Osteoblast (primary cell): ENCODE measurements around the gene FGFRL1. TPM values are rescaled to one million over a fixed set of nuclear protein-coding genes. Genes with fewer than 3 reads are reported as not detected.

Experiments
- DNase-seq: peaks from one replicate; pipeline ENCODE4 v3.0.0; 2011; ENCODE audit warnings: low spot score, mixed read lengths; ENCODE audit not compliant: insufficient read length; ENCODE audit errors: missing footprints
- H2AFZ ChIP-seq: 2 replicates; pipeline ENCODE4 v1.6.0; 2011; ENCODE audit warnings: mild to moderate bottlenecking, low read length
- H3K27ac ChIP-seq: 2 replicates; pipeline ENCODE4 v1.5.1; 2011; ENCODE audit warnings: mild to moderate bottlenecking, low read depth, low read length, moderate library complexity
- H3K27me3 ChIP-seq: 2 replicates; pipeline ENCODE4 v1.6.0; 2012; ENCODE audit warnings: mild to moderate bottlenecking, control low read depth, inconsistent platforms, low read length, moderate library complexity; ENCODE audit not compliant: insufficient read depth
- H3K36me3 ChIP-seq: 2 replicates; pipeline ENCODE4 v1.5.1; 2011; ENCODE audit warnings: mild to moderate bottlenecking, low read length, control low read depth, moderate library complexity; ENCODE audit not compliant: insufficient read depth
- H3K4me1 ChIP-seq: 2 replicates; pipeline ENCODE4 v1.5.1; 2011; ENCODE audit warnings: mild to moderate bottlenecking, low read length, control low read depth, moderate library complexity; ENCODE audit not compliant: insufficient read depth
- H3K4me2 ChIP-seq: 2 replicates; pipeline ENCODE4 v1.6.0; 2011; ENCODE audit warnings: mild to moderate bottlenecking, low read length; ENCODE audit not compliant: insufficient read depth
- H3K4me3 ChIP-seq: fragments of 200-600 bp; sonication (generic); 3 replicates; pipeline ENCODE4 v1.5.1; 2012; ENCODE audit warnings: mild to moderate bottlenecking, low read length, inconsistent platforms; ENCODE audit not compliant: insufficient read depth
- H3K79me2 ChIP-seq: 2 replicates; pipeline ENCODE4 v1.6.0; 2012; ENCODE audit warnings: mild to moderate bottlenecking, low read length, control low read depth, inconsistent platforms; ENCODE audit not compliant: insufficient read depth
- H3K9me3 ChIP-seq: 2 replicates; pipeline ENCODE4 v1.5.1; 2011; ENCODE audit warnings: low read depth, low read length, control low read depth
- H4K20me1 ChIP-seq: 2 replicates; pipeline ENCODE4 v1.6.0; 2012; ENCODE audit warnings: mild to moderate bottlenecking, low read length, control low read depth; ENCODE audit not compliant: insufficient read depth
- CTCF ChIP-seq: IDR thresholded peaks from 2 replicates; pipeline ENCODE4 v1.5.1; 2011; ENCODE audit warnings: mild to moderate bottlenecking, low read depth, low read length, moderate library complexity; ENCODE audit errors: extremely low read depth
- total RNA-seq: library from RNA; depleted of rRNA; stranded (reverse); fragments of >200 nt; gene quantifications from 2 replicates; pipeline ENCODE4 v1.2.3, GENCODE V29; 2012

Gene FGFRL1
- total RNA-seq, 1 donor, result 30.8 TPM

- Histone ChIP-seq H3K36me3 (no peaks in the 10 kb centered on the region), H3K9me3 (no peaks in the 10 kb centered on the region), H2AFZ (no peak overlapping the region), H3K79me2 (peaks cover 7% of the 10 kb centered on the region), H3K4me1 (peaks cover 6% of the 10 kb centered on the region), H3K27ac (no peak overlapping the region), H3K27me3 (peaks cover 8% of the 10 kb centered on the region), H3K4me3 (no peak overlapping the region), H4K20me1 (peaks cover 30% of the 10 kb centered on the region), H3K4me2 (no peak overlapping the region)
- no peak for DNase-seq
- TF ChIP-seq CTCF, result no peak
Measured at GRCh38 chr4:992297-993110, 18.9 kb upstream of the FGFRL1 start.

- Histone ChIP-seq H3K9me3 (no peaks in the 10 kb centered on the region), H3K4me1 (no peaks in the 10 kb centered on the region), H4K20me1 (peaks cover 26% of the 10 kb centered on the region), H3K27ac (no peak within 1 kb of the TSS), H3K4me2 (no peak within 1 kb of the TSS), H2AFZ (no peak within 1 kb of the TSS), H3K27me3 (peaks cover 16% of the 10 kb centered on the region), H3K36me3 (no peaks in the 10 kb centered on the region), H3K4me3 (no peak within 1 kb of the TSS), H3K79me2 (no peaks in the 10 kb centered on the region)
- DNase-seq, result no peak
- TF ChIP-seq CTCF, result no peak
Measured at GRCh38 chr4:993111-994029, 18.1 kb upstream of the FGFRL1 start, which contains the start of gene SLC26A1. Gene SLC26A1, minus strand, starts transcription at chr4:993404. Its CDS starts 1,701 bp downstream, at chr4:991703.

GRCh38 chr4:995311-996026 lies 16.0 kb upstream of the FGFRL1 start:
- peak; percentile 15 for TF ChIP-seq CTCF
- Histone ChIP-seq H3K4me1 (no peaks in the 10 kb centered on the region), H3K79me2 (no peaks in the 10 kb centered on the region), H3K9me3 (no peaks in the 10 kb centered on the region), H3K36me3 (no peaks in the 10 kb centered on the region), H3K4me2 (no peak overlapping the region), H4K20me1 (peaks cover 23% of the 10 kb centered on the region), H3K27ac (no peak overlapping the region), H3K4me3 (no peak overlapping the region), H3K27me3 (peaks cover 30% of the 10 kb centered on the region), H2AFZ (no peak overlapping the region)
- no peak for DNase-seq
